NCI-H774 (cell line): ENCODE measurements around the gene GAPVD1.
A peak's percentile ranks its signal among the peaks of the same experiment; 100 is the strongest.
"Not testable (repeated sequence)": the region's sequence is repeated elsewhere in the genome, so short reads cannot be mapped to it uniquely, and the experiment has no call there.

Experiments used
- DNase-seq: peaks from one replicate; lab custom pipeline; 2025; lab: John Stamatoyannopoulos, UW

Gene GAPVD1

GRCh38 chr9:125246261-125246667 is 15.4 kb upstream of the GAPVD1 start:
- DNase-seq = no peak

- DNase-seq = no peak
These were observed 7.4 kb upstream of the GAPVD1 start for GRCh38 chr9:125254231-125254630.

- peak; percentile 18 for DNase-seq
These were observed 5.7 kb upstream of the GAPVD1 start for GRCh38 chr9:125255781-125256391.

GRCh38 chr9:125258160-125258785 is 3.4 kb upstream of the GAPVD1 start:
- no peak for DNase-seq

GRCh38 chr9:125258832-125259534 is 2.6 kb upstream of the GAPVD1 start:
- DNase-seq = no peak

- no peak for DNase-seq
These were observed 1.1 kb upstream of the GAPVD1 start for GRCh38 chr9:125260561-125260960.

GRCh38 chr9:125262294-125262991 is 817 bp downstream of the GAPVD1 start:
- no peak for DNase-seq

GRCh38 chr9:125264068-125264467 is 2.4 kb downstream of the GAPVD1 start:
- DNase-seq = not testable (repeated sequence)

- no peak for DNase-seq
These were observed 6.9 kb downstream of the GAPVD1 start for GRCh38 chr9:125268394-125269013.

GRCh38 chr9:125269014-125269397 is 7.4 kb downstream of the GAPVD1 start:
- no peak for DNase-seq

- DNase-seq = no peak
These were observed 9.5 kb downstream of the GAPVD1 start for GRCh38 chr9:125271081-125271480.

GRCh38 chr9:125272697-125273096 is 11.1 kb downstream of the GAPVD1 start:
- no peak for DNase-seq

- DNase-seq = no peak
These were observed 15.1 kb downstream of the GAPVD1 start for GRCh38 chr9:125276771-125277170.

GRCh38 chr9:125277411-125277810 is 15.8 kb downstream of the GAPVD1 start:
- no peak for DNase-seq

GRCh38 chr9:125280945-125281344 is 19.3 kb downstream of the GAPVD1 start:
- DNase-seq = no peak

GRCh38 chr9:125284855-125285254 is 23.2 kb downstream of the GAPVD1 start:
- DNase-seq = no peak

- not testable (repeated sequence) for DNase-seq
These were observed 25.4 kb downstream of the GAPVD1 start for GRCh38 chr9:125286935-125287433.

- no peak for DNase-seq
These were observed 31.5 kb downstream of the GAPVD1 start for GRCh38 chr9:125293134-125293533.

GRCh38 chr9:125295657-125296056 is 34.0 kb downstream of the GAPVD1 start:
- DNase-seq = no peak

- peak; percentile 97 for DNase-seq
These were observed 35.3 kb downstream of the GAPVD1 start for GRCh38 chr9:125296843-125297372.

- DNase-seq = no peak
These were observed 36.3 kb downstream of the GAPVD1 start for GRCh38 chr9:125297917-125298316.

- DNase-seq = no peak
These were observed 40.6 kb downstream of the GAPVD1 start for GRCh38 chr9:125302241-125302640.
